C4-2B (cell line): ENCODE data around the gene MGARP.
"Not testable (repeated sequence)": the region's sequence is repeated elsewhere in the genome, so short reads cannot be mapped to it uniquely, and the experiment has no call there.

ENCODE experiments used
- H3K27ac ChIP-seq: fragments of 450-650 bp; 2 replicates; pipeline ENCODE4 v1.5.1; 2017
- ZFX ChIP-seq: fragments of 450-650 bp; IDR thresholded peaks from 2 replicates; pipeline ENCODE4 v1.6.1; 2017
- TF ChIP-seq, protein P1 (sequence below): fragments of 450-650 bp; conservative IDR thresholded peaks from 2 replicates; pipeline ENCODE4 v1.5.1; 2017; ENCODE audit warnings: mild to moderate bottlenecking

MGARP gene

DNA sequence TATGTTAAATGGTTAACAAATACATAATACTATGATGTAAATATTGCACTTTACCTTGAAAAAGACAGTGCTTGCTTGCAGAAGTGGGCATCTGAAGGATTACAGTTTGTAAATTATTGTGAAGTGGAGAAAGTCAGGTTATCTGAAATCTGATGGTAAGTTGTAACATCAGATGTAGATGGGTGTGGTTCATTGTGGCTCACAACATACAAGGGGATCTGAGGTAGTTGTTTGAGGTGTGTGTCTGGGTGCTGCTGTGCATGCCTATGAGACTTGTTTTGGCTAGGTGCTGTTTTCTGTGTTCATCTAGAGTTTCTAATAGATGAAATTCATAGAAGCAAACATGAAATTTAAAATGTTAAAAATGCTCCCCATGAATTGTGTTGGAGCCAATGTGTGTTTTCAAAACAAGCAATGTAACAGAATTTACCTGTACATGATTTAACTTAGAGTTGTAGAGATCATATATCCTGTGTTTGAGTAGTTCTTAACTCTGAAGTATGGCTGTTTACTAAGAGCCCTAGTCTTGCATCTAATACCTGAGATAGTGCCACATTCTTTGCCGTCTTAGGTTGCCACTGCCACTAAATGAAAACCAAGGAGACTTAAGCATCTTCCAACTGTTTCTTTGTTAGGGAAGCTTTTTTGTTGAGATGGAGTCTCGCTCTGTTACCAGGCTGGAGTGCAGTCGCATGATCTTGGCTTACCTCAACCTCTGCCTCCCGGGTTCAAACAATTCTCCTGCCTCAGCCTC lies 34.2 kb upstream of the MGARP start:
- TF ChIP-seq, protein P1, sequence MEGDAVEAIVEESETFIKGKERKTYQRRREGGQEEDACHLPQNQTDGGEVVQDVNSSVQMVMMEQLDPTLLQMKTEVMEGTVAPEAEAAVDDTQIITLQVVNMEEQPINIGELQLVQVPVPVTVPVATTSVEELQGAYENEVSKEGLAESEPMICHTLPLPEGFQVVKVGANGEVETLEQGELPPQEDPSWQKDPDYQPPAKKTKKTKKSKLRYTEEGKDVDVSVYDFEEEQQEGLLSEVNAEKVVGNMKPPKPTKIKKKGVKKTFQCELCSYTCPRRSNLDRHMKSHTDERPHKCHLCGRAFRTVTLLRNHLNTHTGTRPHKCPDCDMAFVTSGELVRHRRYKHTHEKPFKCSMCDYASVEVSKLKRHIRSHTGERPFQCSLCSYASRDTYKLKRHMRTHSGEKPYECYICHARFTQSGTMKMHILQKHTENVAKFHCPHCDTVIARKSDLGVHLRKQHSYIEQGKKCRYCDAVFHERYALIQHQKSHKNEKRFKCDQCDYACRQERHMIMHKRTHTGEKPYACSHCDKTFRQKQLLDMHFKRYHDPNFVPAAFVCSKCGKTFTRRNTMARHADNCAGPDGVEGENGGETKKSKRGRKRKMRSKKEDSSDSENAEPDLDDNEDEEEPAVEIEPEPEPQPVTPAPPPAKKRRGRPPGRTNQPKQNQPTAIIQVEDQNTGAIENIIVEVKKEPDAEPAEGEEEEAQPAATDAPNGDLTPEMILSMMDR: no peak
- TF ChIP-seq ZFX: no peak
- H3K27ac ChIP-seq: no peak overlapping the region

DNA sequence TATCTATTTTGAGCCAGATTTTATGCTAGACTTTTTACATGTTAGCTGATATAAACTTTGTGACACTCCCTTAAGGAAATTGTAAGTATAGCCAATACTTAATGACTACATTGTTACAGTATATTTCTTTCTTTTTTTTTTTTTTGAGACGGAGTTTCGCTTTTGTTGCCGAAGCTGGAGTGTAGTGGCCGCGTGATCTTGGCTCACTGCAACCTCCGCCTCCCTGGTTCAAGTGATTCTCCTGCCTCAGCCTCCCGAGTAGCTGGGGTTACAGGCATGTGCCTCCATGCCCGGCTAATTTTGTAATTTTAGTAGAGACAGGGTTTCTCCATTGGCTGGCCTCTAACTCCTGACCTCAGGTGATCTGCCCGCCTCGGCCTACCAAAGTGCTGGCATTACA lies 33.4 kb upstream of the MGARP start:
- not testable (repeated sequence) for H3K27ac ChIP-seq

DNA sequence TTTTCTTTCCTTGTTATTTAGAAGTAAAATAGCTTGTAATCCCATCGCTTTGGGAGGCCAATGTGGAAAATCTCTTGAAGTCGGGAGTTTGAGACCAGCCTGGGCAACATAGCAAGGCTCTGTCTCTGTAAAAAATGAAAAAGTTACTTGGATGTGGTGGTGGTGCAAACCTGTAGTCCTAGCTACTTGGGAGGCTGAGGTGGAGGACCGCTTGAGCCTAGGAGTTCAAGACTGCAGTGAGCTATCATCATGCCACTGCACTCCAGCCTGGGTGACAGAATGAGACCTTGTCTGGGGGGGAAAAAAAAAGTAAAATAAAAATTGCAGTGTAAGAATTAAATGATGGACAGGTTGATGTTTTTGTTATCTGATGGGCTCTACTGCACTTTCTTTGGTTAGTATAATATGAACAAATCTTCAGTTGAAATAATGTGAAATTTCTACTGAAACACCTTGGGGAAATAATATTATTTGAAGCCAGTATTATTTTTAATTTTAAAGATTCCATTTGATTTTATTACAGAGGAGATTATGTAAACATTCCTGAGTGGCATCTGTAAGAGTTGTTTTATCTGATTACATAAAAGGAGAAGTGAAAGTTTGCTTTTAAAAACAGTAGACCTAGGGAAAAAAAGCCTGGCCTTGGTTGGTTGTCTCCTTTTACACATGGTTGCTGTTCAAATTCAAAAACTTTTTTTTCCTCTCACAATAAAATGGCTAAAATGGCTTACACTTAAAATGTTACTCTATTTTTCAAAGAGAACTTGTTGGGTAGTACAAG lies 32.7 kb upstream of the MGARP start:
- no peak for TF ChIP-seq ZFX
- TF ChIP-seq, protein P1: no peak
- H3K27ac ChIP-seq: no peak overlapping the region

DNA sequence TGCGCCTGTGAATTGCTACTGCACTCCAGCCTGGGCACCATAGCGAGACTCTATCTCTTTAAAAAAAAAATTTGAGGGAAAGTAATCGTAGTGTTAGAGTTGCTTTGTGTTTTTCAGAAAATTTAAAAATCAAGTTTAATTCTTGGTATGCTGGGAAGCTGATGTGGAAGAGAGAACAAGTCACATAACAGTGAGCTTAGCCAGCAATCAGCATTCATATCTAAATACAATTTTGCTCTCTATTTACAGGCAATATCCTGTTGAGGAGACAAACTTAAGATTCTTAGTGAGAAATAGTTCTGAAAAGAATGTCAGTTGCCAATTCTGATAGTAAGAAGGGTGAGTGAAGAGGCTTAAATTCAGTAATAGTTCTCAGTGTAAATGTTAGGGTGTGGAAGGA lies 31.9 kb upstream of the MGARP start:
- TF ChIP-seq, protein P1: no peak
- no peak for TF ChIP-seq ZFX
- no peak overlapping the region for H3K27ac ChIP-seq

DNA sequence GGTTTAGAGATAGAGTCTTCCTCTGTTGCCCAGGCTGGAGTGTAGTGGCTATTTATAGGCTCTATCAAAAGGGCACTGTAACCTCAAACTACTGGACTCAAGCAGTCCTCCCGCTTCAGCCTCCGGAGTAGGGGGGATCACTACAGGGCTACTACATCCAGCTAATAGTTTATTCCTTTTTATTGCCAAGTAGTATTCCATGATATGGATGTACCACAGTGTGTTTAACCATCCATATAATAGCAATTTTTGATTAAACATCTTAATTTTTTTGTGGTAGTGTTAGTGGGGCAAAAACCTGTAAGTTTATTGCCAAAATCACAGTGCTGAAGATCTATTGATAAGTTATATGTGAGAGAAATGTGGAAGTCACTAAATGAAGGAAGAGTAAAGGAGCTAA lies 24.9 kb upstream of the MGARP start:
- TF ChIP-seq, protein P1: no peak
- TF ChIP-seq ZFX: no peak
- no peak overlapping the region for H3K27ac ChIP-seq

DNA sequence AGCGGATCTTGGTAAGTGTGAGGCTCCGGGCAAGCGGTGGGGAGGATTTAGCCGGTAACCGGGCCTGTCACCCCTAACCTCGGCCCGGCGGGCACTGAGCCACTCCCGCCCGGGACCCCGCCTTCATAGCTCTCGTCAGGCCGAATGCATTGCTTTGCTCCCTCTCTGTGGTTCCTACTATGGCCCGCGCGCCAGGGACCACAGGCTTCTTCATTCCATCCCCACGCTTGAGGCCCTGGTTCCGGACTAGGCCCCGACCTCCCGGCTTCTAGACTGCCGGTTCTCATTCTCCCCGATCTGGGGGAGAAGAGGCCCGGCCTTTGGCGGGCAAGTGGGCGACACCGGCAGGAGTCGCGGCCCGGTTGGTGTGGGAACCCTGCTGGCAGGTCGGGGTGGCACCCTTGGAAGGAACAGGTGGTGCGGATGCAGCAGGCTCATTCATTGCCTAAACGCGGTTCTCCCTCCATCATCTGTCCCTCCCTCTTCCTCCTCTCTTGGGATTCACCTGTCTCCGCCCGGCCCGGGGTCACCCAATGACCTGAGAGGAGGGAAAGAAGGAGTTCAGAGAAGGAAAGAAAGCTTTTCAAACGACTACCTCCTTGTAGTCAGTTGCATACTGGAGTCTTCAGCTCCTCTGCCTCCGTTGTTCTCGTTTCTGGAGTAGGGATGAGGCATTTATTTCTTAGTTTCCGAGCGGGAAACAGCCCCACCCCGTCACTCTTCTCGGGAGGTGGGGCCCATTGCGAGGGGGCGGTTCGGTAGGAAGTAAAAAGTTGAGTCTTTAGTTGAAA lies 22.0 kb upstream of the MGARP start, which contains the start of gene NDUFC1:
TSS of gene NDUFC1 (minus strand) at position 657 of the 791 bp plus-strand sequence. CDS start 6,679 bp downstream, outside the sequence.
- H3K27ac ChIP-seq: peak within 1 kb of the TSS; percentile 90

More for the DNA sequence above, 22.0 kb upstream of the MGARP start, which contains the start of gene NDUFC1:
- peak; percentile 97 for TF ChIP-seq ZFX
- TF ChIP-seq, protein P1: no peak; the same call in 1 of the 2 replicates
